GM12864 (cell line): ENCODE results near the gene REXO5.
"Not testable (repeated sequence)": the region's sequence is repeated elsewhere in the genome, so short reads cannot be mapped to it uniquely, and the experiment has no call there.

Source experiments
- DNase-seq: peaks from one replicate; pipeline ENCODE4 v3.0.0-alpha.2; 2011; ENCODE audit warnings: low read depth
- H3K4me3 ChIP-seq: 2 replicates; pipeline ENCODE4 v1.5.1; 2011; ENCODE audit warnings: mild to moderate bottlenecking, low read depth, low read length, control low read depth
- TF ChIP-seq, protein P1 (sequence below): IDR thresholded peaks from 2 replicates; pipeline ENCODE4 v1.5.1; 2011; ENCODE audit warnings: low read depth, mild to moderate bottlenecking, moderate library complexity, low read length, control low read depth, inconsistent platforms; ENCODE audit errors: missing control alignments

Gene REXO5

DNA sequence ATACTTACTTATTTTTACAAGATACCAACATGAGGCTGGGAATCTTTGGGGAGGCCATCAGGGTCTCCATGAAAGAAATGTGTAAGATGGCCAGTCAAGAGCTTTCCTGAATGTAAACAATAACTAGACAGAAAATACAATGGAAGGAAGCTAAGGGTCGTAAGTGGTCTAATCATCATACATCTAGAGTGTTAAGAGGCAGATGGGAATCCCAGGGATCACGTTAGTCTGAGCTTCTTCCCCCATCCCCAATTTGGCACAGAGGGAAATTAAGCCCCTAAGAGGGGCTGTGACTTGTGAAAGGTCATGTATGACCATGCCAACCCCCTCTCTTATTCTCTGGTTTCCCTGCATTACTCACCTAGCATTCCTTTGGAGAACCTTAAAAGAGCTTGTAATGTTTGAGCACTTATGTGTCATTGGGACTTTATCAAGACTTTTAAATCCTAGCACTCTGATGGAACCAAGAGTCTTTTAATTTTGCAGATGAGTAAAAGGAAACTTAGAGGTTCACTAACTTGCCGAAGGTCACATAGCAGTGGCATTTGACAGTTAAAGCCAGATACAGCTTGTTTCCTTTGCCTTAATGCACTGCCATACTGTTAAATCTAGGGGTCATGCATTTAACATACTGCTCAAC, 47.8 kb downstream of the REXO5 start:
- TF ChIP-seq, protein P1, sequence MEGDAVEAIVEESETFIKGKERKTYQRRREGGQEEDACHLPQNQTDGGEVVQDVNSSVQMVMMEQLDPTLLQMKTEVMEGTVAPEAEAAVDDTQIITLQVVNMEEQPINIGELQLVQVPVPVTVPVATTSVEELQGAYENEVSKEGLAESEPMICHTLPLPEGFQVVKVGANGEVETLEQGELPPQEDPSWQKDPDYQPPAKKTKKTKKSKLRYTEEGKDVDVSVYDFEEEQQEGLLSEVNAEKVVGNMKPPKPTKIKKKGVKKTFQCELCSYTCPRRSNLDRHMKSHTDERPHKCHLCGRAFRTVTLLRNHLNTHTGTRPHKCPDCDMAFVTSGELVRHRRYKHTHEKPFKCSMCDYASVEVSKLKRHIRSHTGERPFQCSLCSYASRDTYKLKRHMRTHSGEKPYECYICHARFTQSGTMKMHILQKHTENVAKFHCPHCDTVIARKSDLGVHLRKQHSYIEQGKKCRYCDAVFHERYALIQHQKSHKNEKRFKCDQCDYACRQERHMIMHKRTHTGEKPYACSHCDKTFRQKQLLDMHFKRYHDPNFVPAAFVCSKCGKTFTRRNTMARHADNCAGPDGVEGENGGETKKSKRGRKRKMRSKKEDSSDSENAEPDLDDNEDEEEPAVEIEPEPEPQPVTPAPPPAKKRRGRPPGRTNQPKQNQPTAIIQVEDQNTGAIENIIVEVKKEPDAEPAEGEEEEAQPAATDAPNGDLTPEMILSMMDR, result no peak
- no peak for DNase-seq
- H3K4me3 ChIP-seq, result no peak overlapping the region

DNA sequence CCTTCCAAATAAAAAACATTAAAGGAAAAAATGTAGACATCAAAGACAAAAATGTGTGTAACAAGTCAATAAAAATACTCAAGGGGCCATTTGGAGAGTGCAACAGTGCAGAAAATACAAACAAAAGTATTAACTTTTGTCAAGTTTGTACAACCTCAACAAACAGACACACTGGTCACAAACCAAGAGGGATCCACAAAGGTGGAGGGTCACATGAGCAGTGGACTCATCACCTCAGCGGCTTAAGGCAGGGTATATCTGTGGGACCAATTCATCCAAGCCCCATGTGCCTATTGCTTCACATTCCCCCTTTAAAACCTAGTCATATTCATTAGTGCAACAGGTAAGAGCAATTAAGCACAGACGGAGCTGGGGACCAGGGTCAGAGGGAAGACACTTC, 48.6 kb downstream of the REXO5 start:
- TF ChIP-seq, protein P1, result no peak
- DNase-seq, result no peak

DNA sequence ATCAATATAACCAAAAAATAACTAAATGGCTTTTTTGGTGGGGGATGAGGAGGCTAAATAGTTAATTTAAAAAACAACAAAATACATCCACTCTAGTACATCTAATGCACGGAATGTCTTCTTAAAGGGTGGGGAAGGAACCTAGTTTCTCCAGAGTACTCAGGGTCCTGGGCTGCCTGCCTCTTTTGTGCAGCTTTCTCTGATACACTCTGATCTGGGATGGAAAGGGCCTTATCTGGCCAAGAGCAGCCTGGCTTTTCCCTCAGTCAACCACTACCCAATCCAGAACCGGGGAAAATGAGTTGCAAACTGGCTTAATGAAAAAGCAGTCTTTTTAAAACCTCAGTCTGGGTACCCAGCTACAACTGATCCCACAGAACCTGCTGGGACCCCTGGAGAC, 51.0 kb downstream of the REXO5 start:
- H3K4me3 ChIP-seq, result no peak overlapping the region
- no peak for DNase-seq
- TF ChIP-seq, protein P1, result no peak

More for the DNA sequence above, 48.6 kb downstream of the REXO5 start:
- no peak overlapping the region for H3K4me3 ChIP-seq

DNA sequence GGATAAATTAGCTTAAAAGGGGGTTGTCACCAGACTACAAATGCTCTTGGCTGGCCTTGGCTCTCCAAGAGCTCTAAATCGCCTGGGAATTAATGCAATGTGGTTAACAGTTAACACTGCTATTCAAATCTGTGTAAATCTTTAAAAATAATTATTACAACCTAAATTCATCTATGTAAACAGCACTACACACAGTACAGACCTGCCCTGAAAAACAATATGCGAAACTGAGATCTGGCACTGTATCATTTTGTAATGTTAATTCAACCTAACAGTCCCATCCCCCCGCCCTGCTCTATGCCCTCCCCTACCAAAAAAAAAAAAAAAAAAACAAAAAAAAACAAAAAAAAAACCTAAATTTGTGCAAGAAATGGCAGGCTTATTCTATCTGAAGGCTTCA, 52.9 kb downstream of the REXO5 start:
- H3K4me3 ChIP-seq, result no peak overlapping the region
- TF ChIP-seq, protein P1, result no peak
- DNase-seq, result no peak

DNA sequence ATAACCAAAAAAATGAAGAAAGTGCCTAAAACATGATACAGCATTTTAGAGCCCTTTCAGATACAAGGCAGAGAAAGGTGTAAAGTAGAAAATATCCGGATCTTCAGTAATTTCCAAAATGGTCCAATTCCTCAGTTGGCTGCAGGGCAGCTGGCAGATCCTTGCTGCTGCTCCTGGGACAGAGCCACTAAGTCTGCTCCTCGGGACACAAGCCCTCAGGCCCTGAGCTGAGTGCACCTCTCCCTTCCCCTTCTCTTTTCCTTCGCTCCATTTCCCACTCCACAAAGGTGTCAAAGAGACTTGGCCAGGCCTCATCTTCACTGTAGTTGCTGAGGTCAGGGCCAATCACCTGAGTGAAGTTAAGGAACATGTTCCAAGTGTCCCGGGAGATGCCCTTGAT, 53.4 kb downstream of the REXO5 start:
- no peak overlapping the region for H3K4me3 ChIP-seq
- TF ChIP-seq, protein P1, result no peak
- DNase-seq, result no peak

DNA sequence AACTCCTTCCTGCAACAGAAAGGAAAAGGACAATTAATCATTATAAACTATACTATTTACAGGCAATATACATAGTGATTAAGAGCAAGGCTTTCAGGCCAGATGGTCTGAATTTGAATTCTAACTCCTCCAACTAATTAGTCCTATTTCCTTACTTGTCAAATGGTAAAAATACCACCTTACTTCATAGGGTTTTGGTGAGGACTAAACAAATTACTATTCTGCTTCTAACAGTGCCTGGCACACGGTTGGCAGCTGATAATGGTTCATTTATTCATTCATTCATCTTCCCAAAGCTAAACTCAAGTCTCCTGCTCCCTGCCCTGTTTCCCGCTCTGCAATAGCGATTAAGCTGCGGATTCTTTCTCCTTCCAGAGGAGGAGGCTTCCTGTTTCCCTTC, 54.0 kb downstream of the REXO5 start:
- TF ChIP-seq, protein P1, result no peak
- no peak for DNase-seq
- no peak overlapping the region for H3K4me3 ChIP-seq

DNA sequence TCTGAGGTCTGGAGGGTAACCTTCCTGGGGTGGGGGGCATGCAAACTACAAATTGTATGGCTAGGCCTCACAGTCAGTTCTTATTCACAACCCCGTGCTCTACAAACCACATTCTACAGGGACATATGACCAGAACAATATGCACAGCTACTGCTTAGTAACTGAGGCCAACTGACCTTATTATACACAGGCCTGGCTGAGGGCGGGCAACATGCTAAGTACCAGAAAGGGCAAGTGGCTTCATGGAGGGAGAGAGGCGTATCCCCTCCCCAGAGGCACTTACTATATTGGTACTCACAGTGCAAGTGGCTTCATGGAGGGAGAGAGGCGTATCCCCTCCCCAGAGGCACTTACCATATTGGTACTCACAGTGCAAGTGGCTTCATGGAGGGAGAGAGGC, 54.7 kb downstream of the REXO5 start:
- not testable (repeated sequence) for H3K4me3 ChIP-seq, DNase-seq
